ENCODE measurements around the gene MDM2.

DNA sequence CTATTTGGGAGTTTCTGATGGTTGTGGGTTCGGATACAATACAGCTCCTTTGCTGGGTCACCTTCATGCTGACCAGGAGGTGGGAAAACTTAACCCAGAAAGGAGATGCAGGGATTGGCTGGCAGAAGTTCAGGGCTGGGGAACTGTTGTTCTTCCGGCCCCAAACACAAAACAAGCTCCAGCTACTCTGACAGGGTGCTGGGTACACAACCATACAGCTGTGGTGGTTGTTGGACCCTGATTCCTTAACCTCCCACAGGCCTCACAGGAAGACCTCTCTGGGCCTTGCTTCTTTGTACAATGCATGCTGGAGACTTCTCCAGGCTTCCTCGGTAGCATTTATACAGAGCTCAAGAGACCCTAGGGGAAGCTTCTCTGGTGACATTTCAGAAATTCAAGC, 77.4 kb downstream of the MDM2 start:
- no peak for TF ChIP-seq EP300 (IDR thresholded peaks at IDR 0.05)
- TF ChIP-seq, protein P1, sequence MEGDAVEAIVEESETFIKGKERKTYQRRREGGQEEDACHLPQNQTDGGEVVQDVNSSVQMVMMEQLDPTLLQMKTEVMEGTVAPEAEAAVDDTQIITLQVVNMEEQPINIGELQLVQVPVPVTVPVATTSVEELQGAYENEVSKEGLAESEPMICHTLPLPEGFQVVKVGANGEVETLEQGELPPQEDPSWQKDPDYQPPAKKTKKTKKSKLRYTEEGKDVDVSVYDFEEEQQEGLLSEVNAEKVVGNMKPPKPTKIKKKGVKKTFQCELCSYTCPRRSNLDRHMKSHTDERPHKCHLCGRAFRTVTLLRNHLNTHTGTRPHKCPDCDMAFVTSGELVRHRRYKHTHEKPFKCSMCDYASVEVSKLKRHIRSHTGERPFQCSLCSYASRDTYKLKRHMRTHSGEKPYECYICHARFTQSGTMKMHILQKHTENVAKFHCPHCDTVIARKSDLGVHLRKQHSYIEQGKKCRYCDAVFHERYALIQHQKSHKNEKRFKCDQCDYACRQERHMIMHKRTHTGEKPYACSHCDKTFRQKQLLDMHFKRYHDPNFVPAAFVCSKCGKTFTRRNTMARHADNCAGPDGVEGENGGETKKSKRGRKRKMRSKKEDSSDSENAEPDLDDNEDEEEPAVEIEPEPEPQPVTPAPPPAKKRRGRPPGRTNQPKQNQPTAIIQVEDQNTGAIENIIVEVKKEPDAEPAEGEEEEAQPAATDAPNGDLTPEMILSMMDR (IDR thresholded peaks at IDR 0.05): no peak
- no peak for TF ChIP-seq POLR2A (IDR thresholded peaks at IDR 0.05)

Measured in tibial nerve (tissue), 4 donors.